GM12878 (cell line): ENCODE data around the gene CLEC5A.

Source experiments
- CTCF ChIP-seq, 3 experiments: IDR thresholded peaks in 2 of 3; conservative IDR thresholded peaks in 1 of 3; 2 replicates each; pipeline ENCODE4 v1.5.1; 2011; ENCODE audit warnings: low read depth in 3 of 3, low read length in 3 of 3, mild to moderate bottlenecking in 3 of 3, control low read depth in 2 of 3, moderate library complexity in 2 of 3, inconsistent platforms in 1 of 3, mixed read lengths in 1 of 3; ENCODE audit not compliant: control insufficient read depth in 2 of 3, insufficient read depth in 1 of 3; ENCODE audit errors: extremely low read depth in 1 of 3
- MXI1 ChIP-seq: fragments of 150-350 bp; IDR thresholded peaks from 2 replicates; pipeline ENCODE4 v1.6.1; 2011; ENCODE audit warnings: low read depth, mild to moderate bottlenecking, inconsistent platforms, low read length, improper control_type of control experiment

- TF ChIP-seq MXI1: no peak
- TF ChIP-seq CTCF (IDR thresholded peaks at IDR 0.05 in 2 of 3, conservative IDR thresholded peaks at IDR 0.05 in 1 of 3; ENCODE audit: control insufficient read depth in 2 of 3, extremely low read depth in 1 of 3, insufficient read depth in 1 of 3, low read depth in 3 of 3, low read length in 3 of 3): no peak
Measured at GRCh38 chr7:141960687-141961422, 14.1 kb upstream of the CLEC5A start.
